CD1c-positive myeloid dendritic cell (primary cell): ENCODE data around the gene CCNK.

Source experiments
- DNase-seq: peaks from one replicate; pipeline ENCODE4 v3.0.0-alpha.2; 2016; ENCODE audit errors: extremely low spot score

CCNK gene

GRCh38 chr14:99519931-99520421 is 38.8 kb downstream of the CCNK start:
- no peak for DNase-seq

GRCh38 chr14:99520571-99521081 is 39.4 kb downstream of the CCNK start:
- DNase-seq: no peak

GRCh38 chr14:99521176-99522024 is 40.2 kb downstream of the CCNK start:
- DNase-seq: no peak

GRCh38 chr14:99522025-99522401 is 40.8 kb downstream of the CCNK start:
- no peak for DNase-seq

- DNase-seq: no peak
Observed at GRCh38 chr14:99522457-99522891, 41.3 kb downstream of the CCNK start.

- no peak for DNase-seq
Observed at GRCh38 chr14:99522934-99523703, 41.9 kb downstream of the CCNK start.

GRCh38 chr14:99523704-99524055 is 42.5 kb downstream of the CCNK start:
- DNase-seq: no peak

- DNase-seq: no peak
Observed at GRCh38 chr14:99524091-99524661, 43.0 kb downstream of the CCNK start.

- DNase-seq: no peak
Observed at GRCh38 chr14:99524804-99525698, 43.8 kb downstream of the CCNK start.

- DNase-seq: no peak
Observed at GRCh38 chr14:99525699-99526080, 44.5 kb downstream of the CCNK start.

GRCh38 chr14:99527026-99527425 is 45.8 kb downstream of the CCNK start:
- DNase-seq: no peak

- no peak for DNase-seq
Observed at GRCh38 chr14:99527427-99528076, 46.3 kb downstream of the CCNK start.

GRCh38 chr14:99529899-99530298 is 48.7 kb downstream of the CCNK start:
- no peak for DNase-seq

- DNase-seq: no peak
Observed at GRCh38 chr14:99530407-99531155, 49.4 kb downstream of the CCNK start.

GRCh38 chr14:99531251-99532096 is 50.3 kb downstream of the CCNK start:
- no peak for DNase-seq

- DNase-seq: no peak
Observed at GRCh38 chr14:99532310-99532709, 51.1 kb downstream of the CCNK start.

- DNase-seq: no peak
Observed at GRCh38 chr14:99534333-99534732, 53.1 kb downstream of the CCNK start.

GRCh38 chr14:99534863-99535262 is 53.7 kb downstream of the CCNK start:
- DNase-seq: no peak

GRCh38 chr14:99535448-99535847 is 54.2 kb downstream of the CCNK start:
- DNase-seq: no peak
